GM10266 (cell line): ENCODE measurements around the gene CYP8B1.

Source experiments
- DNase-seq: peaks from one replicate; pipeline ENCODE4 v3.0.0; 2012; ENCODE audit errors: extremely low spot score
- CTCF ChIP-seq: IDR thresholded peaks from 2 replicates; pipeline ENCODE4 v1.5.1; 2012; ENCODE audit warnings: mild to moderate bottlenecking, low read depth; ENCODE audit not compliant: control insufficient read depth, insufficient read depth; ENCODE audit errors: missing control alignments

The CYP8B1 gene

GRCh38 chr3:42906070-42906847 is 30.6 kb upstream of the CYP8B1 start, which contains the start of gene ZNF662:
ZNF662 (plus strand) TSS chr3:42906142; CDS start chr3:42908115, 1,973 bp downstream.
- DNase-seq: no peak
- no peak for TF ChIP-seq CTCF

GRCh38 chr3:42905740-42906069 is 30.0 kb upstream of the CYP8B1 start:
- no peak for DNase-seq
- TF ChIP-seq CTCF: no peak

- DNase-seq: no peak
- no peak for TF ChIP-seq CTCF
Observed at GRCh38 chr3:42904076-42904475, 28.4 kb upstream of the CYP8B1 start.

- DNase-seq: no peak
- TF ChIP-seq CTCF: no peak
Observed at GRCh38 chr3:42902257-42902656, 26.6 kb upstream of the CYP8B1 start.

- no peak for DNase-seq
- TF ChIP-seq CTCF: no peak
Observed at GRCh38 chr3:42901073-42901415, 25.4 kb upstream of the CYP8B1 start.

GRCh38 chr3:42900226-42901072 is 24.8 kb upstream of the CYP8B1 start:
- TF ChIP-seq CTCF: no peak
- no peak for DNase-seq
